ENCODE measurements around the gene OR2T10. TPM values are rescaled to one million over a fixed set of nuclear protein-coding genes. Genes with fewer than 3 reads are reported as not detected.
"Not testable (repeated sequence)": the region's sequence is repeated elsewhere in the genome, so short reads cannot be mapped to it uniquely, and the experiment has no call there.

Gene OR2T10, protein sequence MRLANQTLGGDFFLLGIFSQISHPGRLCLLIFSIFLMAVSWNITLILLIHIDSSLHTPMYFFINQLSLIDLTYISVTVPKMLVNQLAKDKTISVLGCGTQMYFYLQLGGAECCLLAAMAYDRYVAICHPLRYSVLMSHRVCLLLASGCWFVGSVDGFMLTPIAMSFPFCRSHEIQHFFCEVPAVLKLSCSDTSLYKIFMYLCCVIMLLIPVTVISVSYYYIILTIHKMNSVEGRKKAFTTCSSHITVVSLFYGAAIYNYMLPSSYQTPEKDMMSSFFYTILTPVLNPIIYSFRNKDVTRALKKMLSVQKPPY
- polyA plus RNA-seq (ENCODE audit: insufficient read length in 4 of 4) = under 1 TPM; 0.10 to 0.26 (median 0.18) TPM

- no peak for DNase-seq (ENCODE audit: low read depth in 4 of 4, low spot score in 3 of 4)
Observed at GRCh38 chr1:248597589-248597988, at the start of gene OR2T10. Gene OR2T10, minus strand, starts transcription at chr1:248597700. Its CDS starts 3,932 bp downstream, at chr1:248593768.

GRCh38 chr1:248645178-248645577, 47.7 kb upstream of the OR2T10 start, which contains the start of gene OR2T35:
Gene OR2T35, minus strand, starts transcription at chr1:248645278. Its CDS starts 6,020 bp downstream, at chr1:248639258.
- not testable (repeated sequence) for DNase-seq (ENCODE audit: low read depth in 4 of 4, low spot score in 3 of 4)

- not testable (repeated sequence) for DNase-seq (ENCODE audit: low read depth in 4 of 4, low spot score in 3 of 4)
Observed at GRCh38 chr1:248642971-248643651, 45.6 kb upstream of the OR2T10 start.

DNA sequence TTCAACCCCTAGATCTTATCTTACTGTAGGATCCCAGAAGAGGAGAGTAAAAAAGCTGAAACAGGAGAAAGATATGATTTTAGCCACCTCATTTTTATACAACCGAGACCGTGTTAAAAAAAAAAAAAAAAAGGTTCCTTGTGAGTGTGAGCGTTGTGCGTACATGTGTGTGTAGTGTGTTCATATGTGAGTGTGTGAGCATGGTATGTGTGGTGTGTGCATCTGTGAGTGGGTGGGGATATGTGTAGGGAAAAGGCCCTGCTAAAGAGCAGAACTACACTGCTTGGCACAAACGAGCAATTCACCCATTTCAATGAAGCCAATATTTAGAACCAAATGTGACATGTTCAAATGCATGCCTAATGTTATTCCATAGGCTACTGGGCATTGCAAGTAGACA, 44.1 kb upstream of the OR2T10 start:
- not testable (repeated sequence) for DNase-seq (ENCODE audit: low read depth in 4 of 4, low spot score in 3 of 4)

DNA sequence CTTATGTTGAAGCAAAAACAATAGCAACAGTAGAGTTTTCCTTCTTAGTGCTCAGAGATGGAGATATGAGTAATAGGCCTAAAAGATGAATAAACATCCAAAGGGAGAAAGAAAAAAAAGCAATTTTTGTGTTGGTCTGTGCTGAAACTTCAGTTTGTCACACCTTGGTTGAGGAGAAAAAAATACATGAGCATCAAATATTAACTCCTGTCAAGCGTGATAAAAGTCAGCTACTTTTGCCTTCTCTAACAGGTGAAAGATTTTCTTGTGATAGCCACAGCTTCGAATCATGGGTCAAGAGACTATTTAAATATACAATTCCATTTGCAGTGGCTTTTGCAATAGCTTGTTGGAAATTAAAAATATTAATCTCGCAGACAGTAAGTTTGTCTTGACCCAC, 43.4 kb upstream of the OR2T10 start:
- DNase-seq (ENCODE audit: low read depth in 4 of 4, low spot score in 3 of 4) = not testable (repeated sequence)

DNA sequence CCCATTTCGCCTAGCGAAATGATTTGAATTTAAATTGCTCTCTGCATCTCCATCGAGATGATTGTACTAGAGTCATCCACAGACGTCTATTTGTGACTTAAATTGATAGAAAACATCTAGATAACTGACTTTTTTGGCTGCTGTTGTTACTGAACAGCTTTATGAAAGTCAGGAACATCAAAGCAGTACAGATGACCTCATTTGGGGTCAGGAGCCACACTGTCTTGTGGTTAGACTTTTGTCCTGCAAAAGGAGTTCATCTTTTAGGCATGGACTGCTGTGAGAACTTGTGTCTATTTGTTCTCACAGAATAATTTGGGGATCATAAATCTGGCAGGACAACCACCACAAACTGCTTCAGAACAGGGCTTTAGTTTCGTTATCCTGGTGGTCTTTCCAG, 42.2 kb upstream of the OR2T10 start:
- not testable (repeated sequence) for DNase-seq (ENCODE audit: low read depth in 4 of 4, low spot score in 3 of 4)

- not testable (repeated sequence) for DNase-seq (ENCODE audit: low read depth in 4 of 4, low spot score in 3 of 4)
Observed at GRCh38 chr1:248636612-248637011, 39.1 kb upstream of the OR2T10 start.

GRCh38 chr1:248634991-248635390, 37.5 kb upstream of the OR2T10 start, which contains the start of gene OR2T11:
Gene OR2T11, minus strand, starts transcription at chr1:248635091. Its CDS starts 7,963 bp downstream, at chr1:248627128.
- not testable (repeated sequence) for DNase-seq (ENCODE audit: low read depth in 4 of 4, low spot score in 3 of 4)

DNA sequence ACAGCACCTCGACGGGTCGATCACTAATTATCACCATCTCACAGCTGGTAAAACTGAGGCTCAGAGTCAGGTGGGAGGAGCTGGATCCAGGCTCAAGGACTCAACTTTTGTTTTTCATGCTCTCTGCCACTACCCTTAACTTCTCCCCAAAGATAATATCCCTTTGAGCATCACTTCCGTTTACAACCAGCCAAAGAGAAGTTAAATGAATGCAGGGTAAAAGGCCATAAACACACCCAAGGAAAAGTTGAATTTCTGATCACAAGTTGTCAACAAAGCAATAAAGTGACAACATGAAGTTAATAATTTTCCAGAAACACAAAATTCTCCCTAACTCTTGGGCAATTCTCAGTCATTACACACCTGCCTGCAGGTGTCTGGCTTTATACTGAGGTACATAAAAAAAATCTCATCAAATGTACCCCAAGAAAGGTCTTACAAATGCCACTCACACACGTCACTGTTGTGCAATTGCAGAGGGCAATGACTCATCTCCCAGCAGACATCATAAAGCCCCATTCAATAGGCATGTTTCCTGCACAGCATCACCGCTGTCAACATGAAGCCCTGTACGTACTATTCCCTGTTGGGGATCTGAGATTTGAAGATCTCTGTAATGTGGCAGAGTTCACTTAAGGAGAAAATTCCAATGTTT, 34.0 kb upstream of the OR2T10 start:
- DNase-seq (ENCODE audit: low read depth in 4 of 4, low spot score in 3 of 4) = no peak

DNA sequence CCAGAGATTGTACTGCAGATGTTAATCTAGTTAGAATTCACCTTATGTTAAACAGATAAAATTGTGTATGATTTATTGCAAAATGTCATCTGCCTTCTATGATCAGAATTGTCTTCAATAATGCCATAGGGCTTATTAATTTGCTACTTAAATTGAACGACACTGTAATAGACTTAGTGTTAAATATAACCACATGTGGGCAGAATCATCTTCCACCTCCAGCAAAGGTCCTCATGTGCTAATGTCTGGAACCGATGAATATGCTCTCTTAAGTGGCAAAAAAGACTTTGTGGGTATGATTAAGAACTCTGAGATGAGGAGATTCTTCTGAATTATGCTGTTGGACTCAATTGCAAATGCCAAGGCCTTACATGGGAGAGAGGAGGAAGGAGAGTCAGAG, 33.1 kb upstream of the OR2T10 start:
- no peak for DNase-seq (ENCODE audit: low read depth in 4 of 4, low spot score in 3 of 4)

GRCh38 chr1:248627971-248628844, 30.7 kb upstream of the OR2T10 start:
- no peak for DNase-seq (ENCODE audit: low read depth in 4 of 4, low spot score in 3 of 4)

DNA sequence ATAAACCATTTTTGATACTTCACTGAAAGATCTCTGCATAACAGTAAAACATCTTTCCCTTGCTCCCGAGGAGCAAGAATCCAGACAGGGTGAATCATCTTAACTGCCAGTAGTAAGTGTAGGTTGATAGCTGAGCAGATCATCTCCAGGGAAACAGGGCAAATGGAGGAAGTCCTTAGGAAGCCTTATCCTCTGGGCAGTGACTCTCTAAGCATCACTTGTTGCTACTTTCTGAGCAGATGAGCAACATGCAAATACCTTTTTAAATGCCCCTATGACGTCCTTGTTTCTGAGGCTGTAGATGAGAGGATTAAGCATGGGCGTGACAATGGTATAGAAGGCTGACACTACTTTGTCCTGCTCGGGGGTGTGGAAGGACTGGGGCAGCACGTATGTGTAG, 28.5 kb upstream of the OR2T10 start:
- no peak for DNase-seq (ENCODE audit: low read depth in 4 of 4, low spot score in 3 of 4)

GRCh38 chr1:248625166-248625565, 27.7 kb upstream of the OR2T10 start:
- DNase-seq (ENCODE audit: low read depth in 4 of 4, low spot score in 3 of 4) = no peak

- DNase-seq (ENCODE audit: low read depth in 4 of 4, low spot score in 3 of 4) = peak in 2 of 4 donors; percentile 1 to 10
Observed at GRCh38 chr1:248622570-248623001, 25.1 kb upstream of the OR2T10 start.

- no peak for DNase-seq (ENCODE audit: low read depth in 4 of 4, low spot score in 3 of 4)
Observed at GRCh38 chr1:248621770-248622169, 24.3 kb upstream of the OR2T10 start.

- peak in 2 of 4 donors; percentile 5 to 18 for DNase-seq (ENCODE audit: low read depth in 4 of 4, low spot score in 3 of 4)
Observed at GRCh38 chr1:248618878-248619277, 21.4 kb upstream of the OR2T10 start.

DNA sequence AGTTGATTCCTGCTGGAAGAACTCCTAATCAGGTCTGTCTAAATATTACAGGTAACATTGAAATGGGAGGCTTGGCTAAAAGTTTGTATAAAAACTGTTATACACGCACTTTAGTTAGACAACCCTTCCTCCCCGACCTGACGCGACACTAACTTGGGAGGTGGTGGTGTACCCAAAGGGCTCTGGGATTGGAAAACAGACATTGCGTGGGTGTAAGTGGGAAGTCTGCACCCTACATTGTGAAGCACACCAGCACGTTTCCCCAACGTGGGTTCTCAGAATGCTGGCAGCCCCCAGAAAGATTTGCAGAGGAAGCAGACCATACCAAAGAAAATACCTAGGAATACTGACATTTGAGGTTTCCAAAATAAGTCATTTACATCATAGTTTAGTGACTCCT, 20.6 kb upstream of the OR2T10 start:
- no peak for DNase-seq (ENCODE audit: low read depth in 4 of 4, low spot score in 3 of 4)

DNA sequence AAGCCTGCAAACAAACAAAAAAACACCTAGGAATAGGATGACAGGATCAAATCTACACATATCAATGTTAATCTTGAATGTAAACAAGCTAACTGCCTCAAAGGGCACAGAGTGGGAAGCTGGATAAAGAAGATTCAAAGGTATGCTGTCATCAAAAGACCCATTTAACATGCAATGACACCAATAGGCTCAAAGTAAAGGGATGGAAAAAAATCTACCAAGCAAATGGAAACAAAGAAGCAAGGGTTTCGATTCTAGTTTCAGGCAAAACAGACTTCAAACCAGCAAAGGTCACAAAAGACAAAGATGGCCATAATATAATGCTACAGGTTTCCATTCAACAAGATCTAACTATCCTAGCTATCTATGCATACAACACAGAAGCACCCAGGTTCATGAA, 16.2 kb upstream of the OR2T10 start:
- no peak for DNase-seq (ENCODE audit: low read depth in 4 of 4, low spot score in 3 of 4)

- no peak for DNase-seq (ENCODE audit: low read depth in 4 of 4, low spot score in 3 of 4)
Observed at GRCh38 chr1:248611883-248612414, 14.4 kb upstream of the OR2T10 start.

GRCh38 chr1:248610301-248610700, 12.8 kb upstream of the OR2T10 start:
- no peak for DNase-seq (ENCODE audit: low read depth in 4 of 4, low spot score in 3 of 4)
